Measurements from ENCODE around the gene C15orf40.

DNA sequence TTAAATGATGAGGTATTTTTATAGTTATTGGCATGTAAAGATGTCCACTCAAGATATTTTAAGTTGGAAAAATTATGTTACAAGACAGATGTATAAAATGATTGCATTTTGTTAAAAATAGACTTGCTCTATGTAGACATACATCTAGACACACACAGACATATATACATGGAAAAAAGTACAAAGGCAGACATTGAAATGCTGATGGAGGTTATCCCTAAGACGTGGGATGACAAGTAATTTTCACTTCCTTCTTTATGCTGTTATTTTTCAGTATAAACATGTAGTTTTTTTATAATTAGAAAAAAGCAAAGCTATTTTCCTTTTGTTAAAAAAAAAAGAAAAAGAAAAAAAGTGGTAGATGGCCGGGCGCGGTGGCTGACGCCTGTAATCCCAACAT lies 66.1 kb downstream of the C15orf40 start:
- TF ChIP-seq, protein P1, sequence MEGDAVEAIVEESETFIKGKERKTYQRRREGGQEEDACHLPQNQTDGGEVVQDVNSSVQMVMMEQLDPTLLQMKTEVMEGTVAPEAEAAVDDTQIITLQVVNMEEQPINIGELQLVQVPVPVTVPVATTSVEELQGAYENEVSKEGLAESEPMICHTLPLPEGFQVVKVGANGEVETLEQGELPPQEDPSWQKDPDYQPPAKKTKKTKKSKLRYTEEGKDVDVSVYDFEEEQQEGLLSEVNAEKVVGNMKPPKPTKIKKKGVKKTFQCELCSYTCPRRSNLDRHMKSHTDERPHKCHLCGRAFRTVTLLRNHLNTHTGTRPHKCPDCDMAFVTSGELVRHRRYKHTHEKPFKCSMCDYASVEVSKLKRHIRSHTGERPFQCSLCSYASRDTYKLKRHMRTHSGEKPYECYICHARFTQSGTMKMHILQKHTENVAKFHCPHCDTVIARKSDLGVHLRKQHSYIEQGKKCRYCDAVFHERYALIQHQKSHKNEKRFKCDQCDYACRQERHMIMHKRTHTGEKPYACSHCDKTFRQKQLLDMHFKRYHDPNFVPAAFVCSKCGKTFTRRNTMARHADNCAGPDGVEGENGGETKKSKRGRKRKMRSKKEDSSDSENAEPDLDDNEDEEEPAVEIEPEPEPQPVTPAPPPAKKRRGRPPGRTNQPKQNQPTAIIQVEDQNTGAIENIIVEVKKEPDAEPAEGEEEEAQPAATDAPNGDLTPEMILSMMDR (IDR thresholded peaks at IDR 0.05; ENCODE audit: poor library complexity) = no peak
- TF ChIP-seq EZH2 (IDR thresholded peaks at IDR 0.05; ENCODE audit: borderline replicate concordance) (no peak), EZH2phosphoT487 (IDR thresholded peaks at IDR 0.05; ENCODE audit: low read depth, severe bottlenecking, unreplicated experiment) (no peak)
